CD14-positive monocyte (primary cell): ENCODE data around the gene DENND1B. TPM values are rescaled to one million over a fixed set of nuclear protein-coding genes. Genes with fewer than 3 reads are reported as not detected.

Experiments
- DNase-seq, 3 donors: peaks; one replicate each; pipeline ENCODE4 v3.0.0-alpha.2; 2011 to 2022
- H2AFZ ChIP-seq: 2 replicates; pipeline ENCODE4 v1.6.0; 2012; ENCODE audit warnings: mild to moderate bottlenecking, low read depth, low read length, inconsistent platforms; ENCODE audit not compliant: insufficient read depth, poor library complexity, severe bottlenecking
- H3K27ac ChIP-seq, 2 donors: 1 replicate in 1 of 2; 2 replicates in 1 of 2; pipeline ENCODE4 v1.5.1; 2012 to 2013; ENCODE audit warnings: low read length in 2 of 2, control low read depth in 1 of 2, inconsistent platforms in 1 of 2, low read depth in 1 of 2, mild to moderate bottlenecking in 1 of 2
- H3K27me3 ChIP-seq, 2 donors: one replicate each; pipeline versions ENCODE4 v1.6.0 to v1.6.1; 2011 to 2013; ENCODE audit warnings: low read length in 2 of 2; ENCODE audit not compliant: control insufficient read depth in 2 of 2, insufficient read depth in 2 of 2
- H3K36me3 ChIP-seq, 2 donors: replicated peaks in 1 of 2; 1 replicate in 1 of 2; 2 replicates in 1 of 2; pipeline versions ENCODE4 v1.5.1 to v1.6.1; 2012 to 2013; ENCODE audit warnings: low read length in 2 of 2, control low read depth in 1 of 2, inconsistent platforms in 1 of 2, mild to moderate bottlenecking in 1 of 2; ENCODE audit not compliant: insufficient read depth in 2 of 2, control insufficient read depth in 1 of 2
- H3K4me1 ChIP-seq, 2 donors: 1 replicate in 1 of 2; 2 replicates in 1 of 2; pipeline versions ENCODE4 v1.5.1 to v1.6.1; 2012 to 2013; ENCODE audit warnings: low read length in 2 of 2, control low read depth in 1 of 2, inconsistent platforms in 1 of 2, mild to moderate bottlenecking in 1 of 2, moderate library complexity in 1 of 2; ENCODE audit not compliant: insufficient read depth in 2 of 2, control insufficient read depth in 1 of 2
- H3K4me2 ChIP-seq: replicated peaks from 2 replicates; pipeline ENCODE3; 2012; ENCODE audit warnings: low read length, moderate library complexity, mild to moderate bottlenecking; ENCODE audit not compliant: poor library complexity, severe bottlenecking; ENCODE audit errors: extremely low read depth
- H3K4me3 ChIP-seq, 3 experiments: fragments of 200-600 bp in 1 of 3; sonication (generic) in 1 of 3; replicated peaks in 1 of 3; 1 replicate in 2 of 3; 2 replicates in 1 of 3; pipeline ENCODE4 v1.5.1; 2011 to 2013; ENCODE audit warnings: low read length in 3 of 3, mild to moderate bottlenecking in 3 of 3, control low read depth in 2 of 3, low read depth in 2 of 3, inconsistent platforms in 1 of 3, moderate library complexity in 1 of 3
- H3K79me2 ChIP-seq: 2 replicates; pipeline ENCODE4 v1.6.0; 2012; ENCODE audit warnings: mild to moderate bottlenecking, control low read depth, inconsistent platforms, low read length, moderate library complexity; ENCODE audit not compliant: insufficient read depth
- H3K9ac ChIP-seq: 2 replicates; pipeline ENCODE4 v1.6.0; 2017; ENCODE audit warnings: low read length, mild to moderate bottlenecking; ENCODE audit not compliant: insufficient read depth, poor library complexity, severe bottlenecking
- H3K9me3 ChIP-seq, 2 donors: replicated peaks in 1 of 2; 1 replicate in 1 of 2; 2 replicates in 1 of 2; pipeline versions ENCODE4 v1.5.1 to v1.6.1; 2012 to 2013; ENCODE audit warnings: low read length in 2 of 2, control low read depth in 1 of 2; ENCODE audit not compliant: control insufficient read depth in 1 of 2, insufficient read depth in 1 of 2
- H4K20me1 ChIP-seq: 2 replicates; pipeline ENCODE4 v1.6.0; 2012; ENCODE audit warnings: mild to moderate bottlenecking, low read length, control low read depth, moderate library complexity; ENCODE audit not compliant: insufficient read depth
- H3K27ac Mint-ChIP-seq, 7 donors: one replicate each; pipeline ENCODE4 v1.8.0; 2020; ENCODE audit warnings: mild to moderate bottlenecking in 7 of 7, mixed read lengths in 7 of 7, moderate library complexity in 6 of 7, inconsistent platforms in 2 of 7
- H3K27me3 Mint-ChIP-seq, 3 donors: one replicate each; pipeline ENCODE4 v1.8.0; 2021 to 2022; ENCODE audit warnings: low read depth in 3 of 3, mild to moderate bottlenecking in 3 of 3, mixed read lengths in 3 of 3, moderate library complexity in 3 of 3, inconsistent platforms in 1 of 3
- H3K36me3 Mint-ChIP-seq, 2 donors: one replicate each; pipeline ENCODE4 v1.8.0; 2020; ENCODE audit warnings: mixed read lengths in 2 of 2, inconsistent platforms in 1 of 2, mild to moderate bottlenecking in 1 of 2
- H3K4me1 Mint-ChIP-seq: one replicate; pipeline ENCODE4 v1.8.0; 2020; ENCODE audit warnings: mild to moderate bottlenecking, mixed read lengths
- H3K4me3 Mint-ChIP-seq, 2 donors: one replicate each; pipeline ENCODE4 v1.8.0; 2020; ENCODE audit warnings: mild to moderate bottlenecking in 2 of 2, mixed read lengths in 2 of 2, moderate library complexity in 1 of 2
- H3K9me3 Mint-ChIP-seq, 7 donors: one replicate each; pipeline ENCODE4 v1.8.0; 2020 to 2022; ENCODE audit warnings: mixed read lengths in 7 of 7, mild to moderate bottlenecking in 6 of 7, moderate library complexity in 6 of 7, inconsistent platforms in 2 of 7
- WGBS: methylation state at CpG from one replicate; pipeline ENCODE4 v1.1.5; 2013; ENCODE audit warnings: missing lambda C conversion rate; ENCODE audit not compliant: insufficient coverage; 5-methylcytosine and 5-hydroxymethylcytosine counted together
- intact Hi-C, 2 donors: fragments of 100-400 bp; cut with micrococcal nuclease; formaldehyde crosslinking; loops; one replicate each; pipeline versions ENCODE4 v1.15.0 to v1.15.1; 2023
- polyA plus RNA-seq, 3 donors: library from polyadenylated mRNA; depleted of rRNA in 1 of 3; unstranded in 2 of 3; stranded (reverse) in 1 of 3; fragments of 300-500 nt in 2 of 3; fragments of >200 nt in 1 of 3; fragmentation: Illumina TruSeq in 2 of 3; gene quantifications; 1 replicate in 2 of 3; 2 replicates in 1 of 3; pipeline ENCODE4 v1.2.3, GENCODE V29; 2012 to 2021
- TF ChIP-seq, protein P1 (sequence below): fragments of 200-600 bp; IDR thresholded peaks from one replicate; pipeline ENCODE4 v1.8.0; 2022; ENCODE audit warnings: antibody characterized with exemption, mild to moderate bottlenecking

Gene DENND1B
- polyA plus RNA-seq, 3 donors = 3.0 to 8.2 (median 5.7) TPM

DNA sequence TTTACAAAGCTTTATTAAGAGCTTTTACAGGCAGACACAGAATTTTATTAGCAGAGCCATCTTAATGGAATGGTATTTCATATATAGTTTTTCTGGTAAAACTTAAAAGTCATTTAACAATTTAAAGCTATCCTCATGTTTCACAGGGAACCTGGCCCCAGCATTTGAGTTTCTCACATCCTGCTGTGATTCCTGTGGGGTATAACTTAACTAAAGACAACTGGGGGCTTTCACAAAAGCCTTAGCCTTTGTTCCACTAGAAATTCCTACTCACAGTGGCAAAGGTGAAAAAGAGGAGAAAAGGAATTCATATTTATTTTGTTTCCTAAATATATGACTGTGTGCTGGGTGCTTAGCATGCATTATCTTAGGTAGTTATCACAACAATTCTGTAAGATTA lies 233.9 kb downstream of the DENND1B start:
- Mint-ChIP-seq H3K36me3 (peaks cover 23 to 31% of the 10 kb centered on the region in 2 donors), H3K4me3 (no peak overlapping the region)
- intact Hi-C loops = no loop called here

DNA sequence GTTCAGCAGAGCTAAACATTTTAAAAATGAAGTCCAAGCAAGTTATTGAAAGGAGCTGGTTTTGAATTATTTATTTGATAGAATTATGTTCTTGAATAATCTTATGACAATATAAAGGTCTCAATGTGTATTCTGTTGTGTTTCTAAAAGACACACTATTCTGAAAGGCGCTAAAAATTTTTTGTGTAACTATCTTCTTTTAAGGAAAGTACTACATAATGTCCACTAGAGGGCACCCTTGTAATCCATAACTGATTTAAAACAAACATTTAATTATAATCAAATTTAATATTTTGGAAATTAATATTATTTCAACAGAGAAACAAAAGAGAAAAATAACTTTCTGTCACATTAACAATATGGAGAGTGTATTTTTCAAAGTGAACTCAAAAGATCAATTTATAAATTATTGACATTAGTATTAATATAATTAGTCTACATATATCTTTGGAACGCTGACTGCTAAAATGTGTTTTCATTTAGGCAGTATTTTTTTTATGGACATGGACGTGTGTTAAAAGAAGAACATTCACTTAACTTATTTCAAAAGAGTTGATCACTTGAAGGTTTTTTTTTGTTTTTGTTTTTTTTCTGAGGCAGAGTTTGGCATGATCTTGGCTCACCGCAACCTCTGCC lies 248.4 kb downstream of the DENND1B start:
- no peaks in the 10 kb centered on the region for H3K9me3 ChIP-seq
- H3K4me3 ChIP-seq = no peak overlapping the region
- no peaks in the 10 kb centered on the region for H3K36me3 ChIP-seq
- no peaks in the 10 kb centered on the region for H3K27me3 ChIP-seq
- no peaks in the 10 kb centered on the region for H4K20me1 ChIP-seq
- WGBS = no CpG with 5 or more reads among the region's 4 CpGs
- Mint-ChIP-seq H3K9me3 (no peaks in the 10 kb centered on the region), H3K4me1 (no peaks in the 10 kb centered on the region), H3K36me3 (peaks cover 0 to 2% of the 10 kb centered on the region in 2 donors), H3K4me3 (no peak overlapping the region), H3K27me3 (no peaks in the 10 kb centered on the region), H3K27ac (no peak overlapping the region)
- DNase-seq = peak; percentile 4 to 44 (median 24)
- no peak overlapping the region for H3K4me2 ChIP-seq
- TF ChIP-seq, protein P1, sequence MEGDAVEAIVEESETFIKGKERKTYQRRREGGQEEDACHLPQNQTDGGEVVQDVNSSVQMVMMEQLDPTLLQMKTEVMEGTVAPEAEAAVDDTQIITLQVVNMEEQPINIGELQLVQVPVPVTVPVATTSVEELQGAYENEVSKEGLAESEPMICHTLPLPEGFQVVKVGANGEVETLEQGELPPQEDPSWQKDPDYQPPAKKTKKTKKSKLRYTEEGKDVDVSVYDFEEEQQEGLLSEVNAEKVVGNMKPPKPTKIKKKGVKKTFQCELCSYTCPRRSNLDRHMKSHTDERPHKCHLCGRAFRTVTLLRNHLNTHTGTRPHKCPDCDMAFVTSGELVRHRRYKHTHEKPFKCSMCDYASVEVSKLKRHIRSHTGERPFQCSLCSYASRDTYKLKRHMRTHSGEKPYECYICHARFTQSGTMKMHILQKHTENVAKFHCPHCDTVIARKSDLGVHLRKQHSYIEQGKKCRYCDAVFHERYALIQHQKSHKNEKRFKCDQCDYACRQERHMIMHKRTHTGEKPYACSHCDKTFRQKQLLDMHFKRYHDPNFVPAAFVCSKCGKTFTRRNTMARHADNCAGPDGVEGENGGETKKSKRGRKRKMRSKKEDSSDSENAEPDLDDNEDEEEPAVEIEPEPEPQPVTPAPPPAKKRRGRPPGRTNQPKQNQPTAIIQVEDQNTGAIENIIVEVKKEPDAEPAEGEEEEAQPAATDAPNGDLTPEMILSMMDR = peak; percentile 92
- H3K27ac ChIP-seq = no peak overlapping the region
- no peaks in the 10 kb centered on the region for H3K79me2 ChIP-seq
- intact Hi-C loops = no loop called here
- H3K4me1 ChIP-seq = no peaks in the 10 kb centered on the region
- H2AFZ ChIP-seq = no peak overlapping the region
- H3K9ac ChIP-seq = no peak overlapping the region

More for the DNA sequence above, 233.9 kb downstream of the DENND1B start:
- H3K36me3 ChIP-seq = peaks cover 0 to 14% of the 10 kb centered on the region in 2 donors
- no peak overlapping the region for H3K9ac ChIP-seq
- H3K4me3 ChIP-seq = no peak overlapping the region
- H3K9me3 ChIP-seq = peaks cover 5% of the 10 kb centered on the region in 2 donors
- no peak overlapping the region for H2AFZ ChIP-seq
- H3K4me1 Mint-ChIP-seq = no peaks in the 10 kb centered on the region
- H3K27me3 ChIP-seq = no peaks in the 10 kb centered on the region
- H3K4me2 ChIP-seq = no peak overlapping the region
- H4K20me1 ChIP-seq = no peaks in the 10 kb centered on the region
- peaks cover 3 to 10% (median 7%) of the 10 kb centered on the region in 7 donors for H3K9me3 Mint-ChIP-seq
- H3K27me3 Mint-ChIP-seq = peaks cover 0 to 3% (median 0%) of the 10 kb centered on the region in 3 donors
- H3K27ac ChIP-seq = no peak overlapping the region
- no peaks in the 10 kb centered on the region for H3K4me1 ChIP-seq
- no peak overlapping the region for H3K27ac Mint-ChIP-seq
- no peaks in the 10 kb centered on the region for H3K79me2 ChIP-seq
- DNase-seq = no peak
- TF ChIP-seq, protein P1 = no peak
